ENCODE results near the gene SP140L. TPM values are rescaled to one million over a fixed set of nuclear protein-coding genes. Genes with fewer than 3 reads are reported as not detected.

Gene SP140L
- total RNA-seq, 1 donor from 2014 or later: 5.7 TPM

DNA sequence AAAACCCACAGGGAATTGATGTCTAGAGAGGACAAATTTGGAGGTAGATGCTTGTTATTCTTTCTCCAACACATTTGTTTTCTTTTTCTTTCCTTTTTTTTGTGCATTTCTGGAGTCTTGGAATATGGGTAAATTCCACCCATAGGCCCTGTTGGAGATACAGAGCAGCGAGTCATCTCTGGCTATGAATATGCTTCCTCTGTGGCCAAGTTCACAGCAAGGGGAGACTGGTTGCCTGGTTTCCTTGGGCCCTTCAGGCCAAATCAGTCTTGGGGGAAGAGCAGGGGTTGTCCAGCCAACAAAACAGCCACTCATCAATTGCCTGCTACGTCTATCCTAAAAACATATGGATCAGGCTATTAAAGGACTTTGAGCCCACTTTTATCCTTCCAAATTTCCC lies 116.5 kb downstream of the SP140L start:
- ATAC-seq (no peak), DNase-seq (no peak)

GRCh38 chr2:230444832-230445231 lies 117.8 kb downstream of the SP140L start:
- intact Hi-C loops (cut with micrococcal nuclease): no loop called here
- no peak for ATAC-seq
- no peak for DNase-seq

More for the DNA sequence above, 116.5 kb downstream of the SP140L start:
- intact Hi-C loops (cut with micrococcal nuclease): no loop called here

DNA sequence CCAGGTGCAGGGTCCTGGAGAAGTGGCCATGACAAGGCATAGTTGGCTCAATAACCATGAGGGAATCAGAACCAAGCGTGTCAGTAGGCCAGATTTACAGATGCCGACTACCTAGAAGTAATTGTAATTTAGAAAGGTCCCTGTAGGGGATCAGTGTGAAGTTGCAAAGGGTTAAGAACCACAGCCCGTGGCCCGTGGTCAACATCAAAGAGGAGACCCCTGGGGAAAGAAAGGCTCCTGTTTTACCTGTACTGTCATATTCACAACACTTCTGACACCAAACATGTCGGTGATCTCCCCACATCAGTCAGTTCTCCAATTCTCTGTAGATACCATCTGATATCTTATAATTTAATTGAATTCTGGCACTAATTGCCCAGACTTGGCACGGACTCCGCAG lies 120.0 kb downstream of the SP140L start:
- DNase-seq (no peak), ATAC-seq (no peak)
- intact Hi-C loops (cut with micrococcal nuclease): no loop called here

- no peak for DNase-seq
- ATAC-seq: no peak
- intact Hi-C loops (cut with micrococcal nuclease): no loop called here
Observed at GRCh38 chr2:230447455-230448451, 120.8 kb downstream of the SP140L start.

DNA sequence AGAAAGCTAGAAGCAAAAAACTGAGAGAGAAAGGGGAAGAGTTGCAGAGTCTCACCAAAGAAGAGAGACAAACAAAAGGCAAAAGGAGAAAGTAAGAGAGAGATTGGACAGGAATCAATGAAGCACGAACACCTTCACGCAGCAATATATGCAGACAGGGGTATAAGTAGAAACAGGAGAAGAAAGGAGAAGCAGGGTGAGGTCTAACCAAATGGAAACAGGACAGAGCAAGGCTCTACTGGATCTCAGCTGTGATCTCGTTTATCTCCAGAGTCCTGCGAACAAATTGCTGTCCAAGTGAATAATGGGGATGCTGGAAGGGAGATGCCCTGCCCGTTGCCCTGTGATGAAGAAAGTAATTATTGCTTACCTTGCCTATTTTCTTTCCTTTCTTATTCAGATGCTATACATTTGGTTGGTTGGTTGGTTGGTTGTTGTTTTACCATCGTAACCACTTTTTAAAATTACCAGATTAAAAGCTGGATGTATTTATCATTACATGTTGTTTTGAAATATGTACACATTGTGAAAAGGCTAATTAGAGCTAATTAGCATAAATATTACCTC lies 123.0 kb downstream of the SP140L start:
- intact Hi-C loops (cut with micrococcal nuclease): no loop called here
- ATAC-seq: no peak
- DNase-seq: no peak

DNA sequence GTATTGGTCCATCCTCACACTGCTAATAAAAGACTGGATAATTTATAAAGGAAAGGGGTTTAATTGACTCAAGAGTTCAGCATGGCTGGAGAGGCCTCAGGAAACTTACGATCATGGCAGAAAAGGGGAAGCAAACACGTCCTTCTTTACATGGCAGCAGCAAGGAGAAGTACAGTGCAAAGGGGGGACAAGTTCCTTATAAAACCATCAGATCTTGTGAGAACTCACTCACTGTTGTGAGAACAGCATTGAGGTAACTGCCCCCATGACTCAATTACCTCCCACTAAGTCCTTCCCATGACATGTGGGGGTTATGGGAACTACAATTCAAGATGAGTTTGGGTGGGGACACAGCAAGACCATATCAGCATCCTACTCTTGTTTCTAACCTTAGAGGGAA lies 126.0 kb downstream of the SP140L start:
- DNase-seq: no peak
- intact Hi-C loops (cut with micrococcal nuclease): no loop called here
- ATAC-seq: no peak

Other genes with a start within 250 kb of the SP140L start
- 10.6 TPM for gene SP110, start 107.2 kb upstream of the SP140L start, total RNA-seq
- gene SP140, start 101.5 kb upstream of the SP140L start, total RNA-seq: 0.47 TPM
- 69.2 TPM for gene SP100, start 89.0 kb downstream of the SP140L start, total RNA-seq